H1 (cell line): ENCODE data around the gene OPA3. TPM values are rescaled to one million over a fixed set of nuclear protein-coding genes. Genes with fewer than 3 reads are reported as not detected.

Source experiments
- CTCF ChIA-PET: fragments of 300-600 bp; sonication (Branson Sonifier 250); formaldehyde crosslinking; loops from one replicate; lab custom pipeline; 2021; ENCODE audit not compliant: partially characterized antibody; lab: Charles Lee
- POLR2A ChIA-PET: fragments of 300-600 bp; sonication (Branson Sonifier 250); formaldehyde crosslinking; loops from one replicate; lab custom pipeline; 2021; ENCODE audit warnings: inconsistent platforms; ENCODE audit not compliant: partially characterized antibody; lab: Charles Lee
- DNase-seq, 2 experiments: peaks; one replicate each; pipeline versions ENCODE4 v3.0.0 to v3.0.0-alpha.2; 2010 to 2022; ENCODE audit warnings: low spot score in 2 of 2, low read depth in 1 of 2, mixed read lengths in 1 of 2
- FAIRE-seq: peaks from 2 replicates; lab custom pipeline; 2011; peaks lifted over from hg19 to GRCh38; lab: Jason Lieb, UNC
- H2AFZ ChIP-seq: 2 replicates; pipeline ENCODE4 v1.8.1; 2012; ENCODE audit warnings: low read length, inconsistent platforms
- H2AK5ac ChIP-seq: 2 replicates; pipeline ENCODE4 v1.6.1; 2013; ENCODE audit warnings: low read depth, low read length
- H2BK120ac ChIP-seq: replicated peaks from 2 replicates; pipeline ENCODE3; 2013; ENCODE audit warnings: low read depth, low read length, inconsistent platforms
- H2BK12ac ChIP-seq: 2 replicates; pipeline ENCODE4 v1.6.1; 2013; ENCODE audit warnings: low read depth, low read length
- H2BK15ac ChIP-seq: 2 replicates; pipeline ENCODE4 v1.6.1; 2013; ENCODE audit warnings: low read length
- H2BK20ac ChIP-seq: 2 replicates; pipeline ENCODE4 v1.6.1; 2013; ENCODE audit warnings: low read length
- H2BK5ac ChIP-seq: 2 replicates; pipeline ENCODE4 v1.6.1; 2013; ENCODE audit warnings: low read depth, low read length
- H3K14ac ChIP-seq: 2 replicates; pipeline ENCODE4 v1.6.1; 2013; ENCODE audit warnings: inconsistent platforms; ENCODE audit not compliant: insufficient read length
- H3K18ac ChIP-seq: 2 replicates; pipeline ENCODE4 v1.6.1; 2013; ENCODE audit warnings: low read length; ENCODE audit errors: extremely low read depth
- H3K23ac ChIP-seq: 2 replicates; pipeline ENCODE4 v1.6.1; 2013; ENCODE audit warnings: inconsistent platforms; ENCODE audit not compliant: insufficient read length
- H3K23me2 ChIP-seq: 2 replicates; pipeline ENCODE4 v1.6.1; 2013; ENCODE audit warnings: low read depth, low read length
- H3K27ac ChIP-seq: 2 replicates; pipeline ENCODE4 v1.6.1; 2011; ENCODE audit warnings: low read depth, low read length, inconsistent platforms
- H3K27me3 ChIP-seq, 4 experiments: replicated peaks in 1 of 4; 1 replicate in 1 of 4; 2 replicates in 3 of 4; pipeline versions ENCODE4 v1.6.1 to v1.8.1; 2011 to 2013; ENCODE audit warnings: low read length in 3 of 4, mild to moderate bottlenecking in 3 of 4, inconsistent platforms in 2 of 4, mixed read lengths in 2 of 4, moderate library complexity in 1 of 4; ENCODE audit not compliant: control insufficient read depth in 3 of 4, insufficient read depth in 3 of 4; ENCODE audit errors: extremely low read depth in 1 of 4
- H3K36me3 ChIP-seq, 4 experiments: 2 replicates each; pipeline versions ENCODE4 v1.6.1 to v1.8.1; 2011 to 2013; ENCODE audit warnings: mild to moderate bottlenecking in 4 of 4, low read length in 3 of 4, moderate library complexity in 2 of 4, control low read depth in 1 of 4, inconsistent platforms in 1 of 4; ENCODE audit not compliant: insufficient read depth in 4 of 4, control insufficient read depth in 2 of 4
- H3K4ac ChIP-seq: replicated peaks from 2 replicates; pipeline ENCODE3; 2013; ENCODE audit warnings: low read length, low read depth, mixed read lengths, inconsistent platforms; ENCODE audit not compliant: insufficient read length
- H3K4me1 ChIP-seq, 4 experiments: replicated peaks in 1 of 4; 1 replicate in 1 of 4; 2 replicates in 3 of 4; pipeline versions ENCODE4 v1.6.1 to v1.8.1; 2011 to 2013; ENCODE audit warnings: low read length in 3 of 4, inconsistent platforms in 2 of 4, mixed read lengths in 1 of 4; ENCODE audit not compliant: insufficient read depth in 4 of 4, control insufficient read depth in 3 of 4
- H3K4me2 ChIP-seq, 2 experiments: 2 replicates each; pipeline versions ENCODE4 v1.6.1 to v1.8.1; 2011 to 2013; ENCODE audit warnings: low read depth in 2 of 2, low read length in 2 of 2, control low read depth in 1 of 2, inconsistent platforms in 1 of 2, mild to moderate bottlenecking in 1 of 2; ENCODE audit not compliant: insufficient read depth in 1 of 2
- H3K4me3 ChIP-seq, 4 experiments: fragments of 200-600, 300-600 bp in 1 of 4; sonication (generic), shearing (Covaris generic), sonication (Bioruptor Twin) in 1 of 4; 2 replicates each; pipeline versions ENCODE4 v1.5.1 to v1.8.1; 2011 to 2016; ENCODE audit warnings: low read length in 4 of 4, low read depth in 3 of 4, control low read depth in 2 of 4, inconsistent platforms in 2 of 4, mild to moderate bottlenecking in 2 of 4, mixed read lengths in 1 of 4, moderate library complexity in 1 of 4; ENCODE audit not compliant: insufficient read depth in 2 of 4; ENCODE audit errors: extremely low read depth in 1 of 4
- H3K56ac ChIP-seq: replicated peaks from 2 replicates; pipeline ENCODE3; 2013; ENCODE audit warnings: low read depth, mild to moderate bottlenecking, mixed read lengths, low read length, inconsistent platforms; ENCODE audit not compliant: insufficient read length
- H3K79me1 ChIP-seq: 2 replicates; pipeline ENCODE4 v1.6.1; 2013; ENCODE audit warnings: low read depth, low read length, control low read depth
- H3K79me2 ChIP-seq, 2 experiments: 2 replicates each; pipeline versions ENCODE4 v1.6.1 to v1.8.1; 2012 to 2013; ENCODE audit warnings: low read length in 2 of 2, mild to moderate bottlenecking in 2 of 2, inconsistent platforms in 1 of 2; ENCODE audit not compliant: insufficient read depth in 2 of 2, control insufficient read depth in 1 of 2
- H3K9ac ChIP-seq, 4 experiments: replicated peaks in 1 of 4; 1 replicate in 1 of 4; 2 replicates in 3 of 4; pipeline versions ENCODE4 v1.6.1 to v1.8.1; 2011 to 2013; ENCODE audit warnings: low read depth in 3 of 4, low read length in 3 of 4, control low read depth in 2 of 4, mild to moderate bottlenecking in 2 of 4, moderate library complexity in 2 of 4, inconsistent platforms in 1 of 4; ENCODE audit errors: extremely low read depth in 1 of 4
- H3K9me3 ChIP-seq, 2 experiments: 2 replicates each; pipeline versions ENCODE4 v1.6.1 to v1.8.1; 2012 to 2013; ENCODE audit warnings: mild to moderate bottlenecking in 2 of 2, moderate library complexity in 2 of 2, control low read depth in 1 of 2, inconsistent platforms in 1 of 2, low read depth in 1 of 2, low read length in 1 of 2, mixed read lengths in 1 of 2; ENCODE audit not compliant: insufficient read depth in 2 of 2
- H4K20me1 ChIP-seq, 2 experiments: replicated peaks in 1 of 2; 2 replicates each; pipeline versions ENCODE3 to v1.8.1; 2011 to 2013; ENCODE audit warnings: inconsistent platforms in 2 of 2, low read length in 2 of 2, mild to moderate bottlenecking in 1 of 2; ENCODE audit not compliant: insufficient read depth in 2 of 2, control insufficient read depth in 1 of 2
- H4K5ac ChIP-seq: 2 replicates; pipeline ENCODE4 v1.6.1; 2013; ENCODE audit warnings: low read length, low read depth, mixed read lengths, inconsistent platforms; ENCODE audit not compliant: insufficient read length
- H4K8ac ChIP-seq: 2 replicates; pipeline ENCODE4 v1.8.0; 2013; ENCODE audit warnings: mild to moderate bottlenecking, moderate library complexity, low read length, inconsistent platforms; ENCODE audit not compliant: insufficient read depth; ENCODE audit errors: extremely low read depth
- H4K91ac ChIP-seq: replicated peaks from 2 replicates; pipeline ENCODE3; 2013; ENCODE audit warnings: low read length, mixed read lengths, inconsistent platforms; ENCODE audit not compliant: insufficient read length
- KDM1A ChIP-seq: fragments of 200-600, 300-600 bp; sonication (generic); IDR thresholded peaks from 2 replicates; pipeline ENCODE4 v1.7.1; 2016; ENCODE audit warnings: mild to moderate bottlenecking, low read length, borderline replicate concordance
- SRF ChIP-seq: IDR thresholded peaks from 2 replicates; pipeline ENCODE4 v1.6.1; 2011; ENCODE audit warnings: mild to moderate bottlenecking, low read depth, low read length, moderate library complexity
- WGBS, 2 experiments: shearing (Covaris generic) in 1 of 2; methylation state at CpG; one replicate each; pipeline versions ENCODE4 v1.1.6 to v1.1.7; 2013 to 2015; ENCODE audit warnings: low lambda C conversion rate in 2 of 2, mixed read lengths in 2 of 2, inconsistent platforms in 1 of 2, low coverage in 1 of 2, missing lambda C conversion rate in 1 of 2; ENCODE audit not compliant: insufficient replicate concordance in 2 of 2, insufficient coverage in 1 of 2, insufficient read length in 1 of 2; ENCODE audit errors: extremely low coverage in 1 of 2, missing lambda C conversion rate in 1 of 2; 5-methylcytosine and 5-hydroxymethylcytosine counted together
- polyA plus RNA-seq, 7 experiments: library from polyadenylated mRNA; depleted of rRNA in 3 of 7; stranded (reverse) in 5 of 7; unstranded in 2 of 7; fragments of >200 nt in 5 of 7; fragments of 200-250 nt in 2 of 7; gene quantifications; 1 replicate in 5 of 7; 2 replicates in 1 of 7; 4 replicates in 1 of 7; pipeline versions ENCODE4 v1.2.1 to v1.2.3, GENCODE V29; 2011 to 2013; ENCODE audit warnings: missing spikeins in 2 of 7, mixed read lengths in 2 of 7
- total RNA-seq: library from RNA; stranded (reverse); fragmentation: NEBNext Ultra II Directional; extraction: Animal tissue kit (Norgen Biotek cat#: 25700); gene quantifications from 2 replicates; pipeline ENCODE4 v1.2.1, GENCODE V29; 2021

The OPA3 gene
- total and polyA plus RNA-seq, 2 of the 8 experiments (the other 6 are each of a cell fraction or from before 2014, with no cell fraction given), result 12.5 to 14.5 TPM

GRCh38 chr19:45497791-45498190 lies 86.8 kb downstream of the OPA3 start:
- no peak overlapping the region for H4K5ac ChIP-seq
- H3K14ac ChIP-seq, result no peak overlapping the region
- no peak overlapping the region for H2BK12ac ChIP-seq
- WGBS, 2 experiments, result 47% methylated on average over 16 of the region's 16 CpGs; no CpG with 5 or more reads in 1 of the 2 experiments
- no peak overlapping the region for H3K18ac ChIP-seq
- peaks cover 0 to 2% (median 0%) of the 10 kb centered on the region in 4 experiments; a peak in 1 of 8 replicates for H3K36me3 ChIP-seq
- no peaks in the 10 kb centered on the region for H3K79me2 ChIP-seq
- peak overlapping the region; percentile 76 to 77 for H3K4me2 ChIP-seq
- no peaks in the 10 kb centered on the region for H3K9me3 ChIP-seq
- H2AFZ ChIP-seq, result no peak overlapping the region
- H4K20me1 ChIP-seq, result peaks cover 0 to 10% of the 10 kb centered on the region in 2 experiments
- H2BK20ac ChIP-seq, result no peak overlapping the region
- no peak overlapping the region for H3K4ac ChIP-seq
- CTCF ChIA-PET, result interaction anchor here (0.9 to 2.6 kb wide), 9 partner anchors 12 to 183 kb away, joined by 3 to 13 read pairs (median 3); no protein-coding TSS in a partner anchor
- peak in 1 of 2 experiments; percentile 63 for DNase-seq
- peaks cover 10 to 22% (median 20%) of the 10 kb centered on the region in 4 experiments; a peak in 6 of 7 replicates for H3K4me1 ChIP-seq
- no peak overlapping the region for H4K8ac ChIP-seq
- no peaks in the 10 kb centered on the region for H3K79me1 ChIP-seq
- H2BK15ac ChIP-seq, result no peak overlapping the region
- TF ChIP-seq SRF (0 out of 2 replicates have a peak, but pooled peaks have one; percentile 30), KDM1A (no peak)
- TF ChIP-seq, all 59 proteins: peak for 1
- Histone ChIP-seq H3K23me2 (peaks cover 22% of the 10 kb centered on the region; the same call in 1 of the 2 replicates), H2BK120ac (no peak overlapping the region), H3K27me3 (peaks cover 0 to 10% (median 4%) of the 10 kb centered on the region in 4 experiments; a peak in 3 of 7 replicates), H3K56ac (no peak overlapping the region), H3K4me3 (peak overlapping the region; percentile 7 to 55 (median 32); a peak in 6 of 8 replicates), H3K27ac (no peak overlapping the region), H2AK5ac (no peak overlapping the region), H3K9ac (no peak overlapping the region), H2BK5ac (no peak overlapping the region), H4K91ac (no peak overlapping the region), H3K23ac (no peak overlapping the region)
- POLR2A ChIA-PET, result interaction anchor here (0.7 to 2.6 kb wide), 7 partner anchors 8 to 46 kb away, joined by 3 to 20 read pairs (median 5); partner anchors contain the start of gene VASP
- no peak for FAIRE-seq
